GM12892 (cell line): ENCODE data around the gene ATP13A3.

ENCODE experiments used
- POLR2A ChIP-seq: IDR thresholded peaks from 2 replicates; pipeline ENCODE4 v1.6.1; 2011; ENCODE audit warnings: low read depth, low read length, control low read depth
- POLR2AphosphoS5 ChIP-seq: IDR thresholded peaks from 2 replicates; pipeline ENCODE4 v1.6.1; 2011; ENCODE audit warnings: low read depth, low read length, control low read depth
- TAF1 ChIP-seq: IDR thresholded peaks from 2 replicates; pipeline ENCODE4 v1.6.1; 2011; ENCODE audit warnings: low read depth, mild to moderate bottlenecking, control low read depth, low read length, borderline replicate concordance

DNA sequence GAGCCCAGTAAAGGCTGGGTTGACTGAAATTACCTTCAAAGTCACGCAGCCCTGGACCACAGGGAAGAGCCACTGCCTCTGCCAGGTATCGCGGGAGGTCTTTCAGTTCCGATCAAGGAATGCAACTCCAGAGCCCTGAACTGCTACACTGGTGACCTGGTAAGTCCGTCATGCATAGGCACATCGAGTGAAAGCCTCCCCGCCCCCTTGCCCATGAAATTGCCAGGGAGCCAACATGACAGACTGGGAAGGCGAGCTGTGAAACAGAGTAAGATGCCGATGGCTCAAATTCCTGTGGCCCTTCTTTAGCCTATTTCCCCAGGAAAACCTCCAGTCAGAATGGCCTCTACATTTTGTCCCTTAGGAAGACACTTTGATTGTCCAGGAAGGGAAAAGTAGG is 85.5 kb downstream of the ATP13A3 start:
- no peak for TF ChIP-seq POLR2A
- TF ChIP-seq TAF1, result no peak
- no peak for TF ChIP-seq POLR2AphosphoS5
